Astrocyte (in vitro differentiated cells and primary cell): ENCODE measurements around the gene EIF5A2. TPM values are rescaled to one million over a fixed set of nuclear protein-coding genes. Genes with fewer than 3 reads are reported as not detected.

Source experiments
- DNase-seq: peaks from one replicate; pipeline ENCODE4 v3.0.0-alpha.2; 2010; ENCODE audit warnings: low read depth
- FAIRE-seq: peaks from 2 replicates; lab custom pipeline; 2011; peaks lifted over from hg19 to GRCh38; lab: Jason Lieb, UNC
- H2AFZ ChIP-seq: 2 replicates; pipeline ENCODE4 v1.6.0; 2012; ENCODE audit warnings: low read depth, low read length, inconsistent platforms
- H3K27ac ChIP-seq: 2 replicates; pipeline ENCODE4 v1.5.1; 2011; ENCODE audit warnings: low read depth, low read length, inconsistent platforms
- H3K27me3 ChIP-seq: 2 replicates; pipeline ENCODE4 v1.6.0; 2011; ENCODE audit warnings: low read length, inconsistent platforms; ENCODE audit not compliant: insufficient read depth
- H3K36me3 ChIP-seq: 2 replicates; pipeline ENCODE4 v1.5.1; 2011; ENCODE audit warnings: low read length, inconsistent platforms; ENCODE audit not compliant: insufficient read depth
- H3K4me1 ChIP-seq: 2 replicates; pipeline ENCODE4 v1.5.1; 2011; ENCODE audit warnings: low read length, inconsistent platforms; ENCODE audit not compliant: insufficient read depth
- H3K4me2 ChIP-seq: 2 replicates; pipeline ENCODE4 v1.6.0; 2012; ENCODE audit warnings: low read length, inconsistent platforms
- H3K4me3 ChIP-seq: 2 replicates; pipeline ENCODE4 v1.5.1; 2011; ENCODE audit warnings: low read depth, mild to moderate bottlenecking, low read length, inconsistent platforms; ENCODE audit not compliant: insufficient read depth
- H3K79me2 ChIP-seq: 2 replicates; pipeline ENCODE4 v1.6.0; 2012; ENCODE audit warnings: mild to moderate bottlenecking, low read length, inconsistent platforms; ENCODE audit not compliant: insufficient read depth
- H3K9ac ChIP-seq: 2 replicates; pipeline ENCODE4 v1.6.0; 2012; ENCODE audit warnings: mild to moderate bottlenecking, low read length, inconsistent platforms
- H3K9me3 ChIP-seq: 2 replicates; pipeline ENCODE4 v1.5.1; 2012; ENCODE audit warnings: low read depth, mild to moderate bottlenecking, low read length, inconsistent platforms; ENCODE audit not compliant: insufficient read depth
- H4K20me1 ChIP-seq: 2 replicates; pipeline ENCODE4 v1.6.0; 2012; ENCODE audit warnings: low read length, inconsistent platforms; ENCODE audit not compliant: insufficient read depth
- H3K27ac Mint-ChIP-seq: one replicate; pipeline ENCODE4 v1.8.0; 2021; ENCODE audit warnings: mild to moderate bottlenecking, mixed read lengths; ENCODE audit not compliant: unreplicated experiment
- H3K27me3 Mint-ChIP-seq: one replicate; pipeline ENCODE4 v1.8.0; 2021; ENCODE audit warnings: low read depth, mixed read lengths; ENCODE audit not compliant: unreplicated experiment
- H3K36me3 Mint-ChIP-seq: one replicate; pipeline ENCODE4 v1.8.0; 2021; ENCODE audit warnings: low read depth, mixed read lengths; ENCODE audit not compliant: unreplicated experiment
- H3K4me1 Mint-ChIP-seq: one replicate; pipeline ENCODE4 v1.8.0; 2021; ENCODE audit warnings: low read depth, mixed read lengths; ENCODE audit not compliant: unreplicated experiment
- H3K4me3 Mint-ChIP-seq: one replicate; pipeline ENCODE4 v1.8.0; 2021; ENCODE audit warnings: mild to moderate bottlenecking, moderate library complexity, mixed read lengths; ENCODE audit not compliant: unreplicated experiment
- H3K9me3 Mint-ChIP-seq: one replicate; pipeline ENCODE4 v1.8.0; 2021; ENCODE audit warnings: mild to moderate bottlenecking, mixed read lengths; ENCODE audit not compliant: unreplicated experiment
- EZH2 ChIP-seq: IDR thresholded peaks from 2 replicates; pipeline ENCODE4 v1.6.1; 2012; ENCODE audit warnings: mild to moderate bottlenecking, low read length, inconsistent platforms; ENCODE audit not compliant: insufficient read depth
- total RNA-seq: library from RNA; stranded (reverse); gene quantifications from 2 replicates; pipeline ENCODE4 v1.2.1, GENCODE V29; 2021
- TF ChIP-seq, protein P1 (sequence below): IDR thresholded peaks from 2 replicates; pipeline ENCODE4 v1.5.1; 2011; ENCODE audit warnings: low read depth, mild to moderate bottlenecking, inconsistent platforms, low read length, moderate library complexity; ENCODE audit not compliant: insufficient read depth

The EIF5A2 gene
- total RNA-seq, 1 donor from 2014 or later: 18.6 TPM

- H3K27ac Mint-ChIP-seq: no peak overlapping the region
- Histone ChIP-seq H3K27me3 (no peaks in the 10 kb centered on the region), H3K27ac (no peak overlapping the region), H4K20me1 (no peaks in the 10 kb centered on the region), H3K36me3 (no peaks in the 10 kb centered on the region), H3K79me2 (no peaks in the 10 kb centered on the region), H3K9ac (no peak overlapping the region), H3K9me3 (peaks cover 5% of the 10 kb centered on the region), H3K4me1 (no peaks in the 10 kb centered on the region), H3K4me2 (no peak overlapping the region), H2AFZ (no peak overlapping the region), H3K4me3 (no peak overlapping the region)
- TF ChIP-seq EZH2: no peak
- TF ChIP-seq, protein P1, sequence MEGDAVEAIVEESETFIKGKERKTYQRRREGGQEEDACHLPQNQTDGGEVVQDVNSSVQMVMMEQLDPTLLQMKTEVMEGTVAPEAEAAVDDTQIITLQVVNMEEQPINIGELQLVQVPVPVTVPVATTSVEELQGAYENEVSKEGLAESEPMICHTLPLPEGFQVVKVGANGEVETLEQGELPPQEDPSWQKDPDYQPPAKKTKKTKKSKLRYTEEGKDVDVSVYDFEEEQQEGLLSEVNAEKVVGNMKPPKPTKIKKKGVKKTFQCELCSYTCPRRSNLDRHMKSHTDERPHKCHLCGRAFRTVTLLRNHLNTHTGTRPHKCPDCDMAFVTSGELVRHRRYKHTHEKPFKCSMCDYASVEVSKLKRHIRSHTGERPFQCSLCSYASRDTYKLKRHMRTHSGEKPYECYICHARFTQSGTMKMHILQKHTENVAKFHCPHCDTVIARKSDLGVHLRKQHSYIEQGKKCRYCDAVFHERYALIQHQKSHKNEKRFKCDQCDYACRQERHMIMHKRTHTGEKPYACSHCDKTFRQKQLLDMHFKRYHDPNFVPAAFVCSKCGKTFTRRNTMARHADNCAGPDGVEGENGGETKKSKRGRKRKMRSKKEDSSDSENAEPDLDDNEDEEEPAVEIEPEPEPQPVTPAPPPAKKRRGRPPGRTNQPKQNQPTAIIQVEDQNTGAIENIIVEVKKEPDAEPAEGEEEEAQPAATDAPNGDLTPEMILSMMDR: no peak
- FAIRE-seq: no peak
- H3K36me3 Mint-ChIP-seq: no peaks in the 10 kb centered on the region
- no peaks in the 10 kb centered on the region for H3K4me1 Mint-ChIP-seq
- peaks cover 5% of the 10 kb centered on the region for H3K9me3 Mint-ChIP-seq
- DNase-seq: no peak
- H3K27me3 Mint-ChIP-seq: no peaks in the 10 kb centered on the region
- no peak overlapping the region for H3K4me3 Mint-ChIP-seq
Observed at GRCh38 chr3:170914212-170914611, 5.8 kb upstream of the EIF5A2 start.

GRCh38 chr3:170911051-170911450, 2.6 kb upstream of the EIF5A2 start:
- DNase-seq: no peak
- FAIRE-seq: no peak
- Mint-ChIP-seq H3K9me3 (peaks cover 2% of the 10 kb centered on the region), H3K4me3 (no peak overlapping the region), H3K27ac (no peak overlapping the region), H3K4me1 (peaks cover 2% of the 10 kb centered on the region), H3K36me3 (no peaks in the 10 kb centered on the region), H3K27me3 (no peaks in the 10 kb centered on the region)
- TF ChIP-seq, protein P1: no peak
- TF ChIP-seq EZH2: no peak
- Histone ChIP-seq H3K27me3 (no peaks in the 10 kb centered on the region), H3K4me1 (peaks cover 7% of the 10 kb centered on the region), H3K27ac (no peak overlapping the region), H3K79me2 (peaks cover 8% of the 10 kb centered on the region), H4K20me1 (no peaks in the 10 kb centered on the region), H3K36me3 (no peaks in the 10 kb centered on the region), H3K4me3 (no peak overlapping the region), H3K4me2 (no peak overlapping the region), H3K9me3 (peaks cover 11% of the 10 kb centered on the region), H2AFZ (no peak overlapping the region), H3K9ac (no peak overlapping the region)

DNA sequence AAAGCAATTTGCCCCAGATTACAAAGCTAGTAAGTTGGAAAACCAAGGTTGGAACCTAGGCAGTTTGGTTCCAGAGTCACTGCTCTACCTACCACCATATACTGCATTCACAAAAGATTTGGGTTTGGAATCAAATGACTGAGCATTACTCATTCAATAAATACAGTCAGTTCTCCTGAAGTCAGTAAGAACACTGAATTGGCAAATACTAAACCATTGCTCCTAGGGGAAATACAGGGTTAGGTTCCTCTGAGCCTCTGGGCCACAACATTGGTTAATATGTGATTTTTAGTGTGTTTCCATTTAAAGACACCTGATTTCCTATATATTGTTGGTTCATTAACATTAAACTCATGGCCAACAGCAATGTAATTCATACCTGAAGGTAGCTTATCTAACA, 2.1 kb upstream of the EIF5A2 start:
- H3K4me3 ChIP-seq: no peak overlapping the region
- H3K9me3 Mint-ChIP-seq: peaks cover 2% of the 10 kb centered on the region
- DNase-seq: no peak
- H3K36me3 Mint-ChIP-seq: no peaks in the 10 kb centered on the region
- H3K27me3 ChIP-seq: no peaks in the 10 kb centered on the region
- peaks cover 2% of the 10 kb centered on the region for H3K4me1 Mint-ChIP-seq
- H3K27me3 Mint-ChIP-seq: no peaks in the 10 kb centered on the region
- H3K4me3 Mint-ChIP-seq: no peak overlapping the region
- H3K9me3 ChIP-seq: peaks cover 11% of the 10 kb centered on the region
- H3K27ac Mint-ChIP-seq: no peak overlapping the region
- H4K20me1 ChIP-seq: no peaks in the 10 kb centered on the region
- no peak for FAIRE-seq
- no peak overlapping the region for H3K4me2 ChIP-seq
- no peaks in the 10 kb centered on the region for H3K36me3 ChIP-seq
- peaks cover 7% of the 10 kb centered on the region for H3K4me1 ChIP-seq
- no peak overlapping the region for H2AFZ ChIP-seq
- H3K79me2 ChIP-seq: peaks cover 11% of the 10 kb centered on the region
- TF ChIP-seq, protein P1: no peak
- TF ChIP-seq EZH2: no peak
- H3K27ac ChIP-seq: no peak overlapping the region
- no peak overlapping the region for H3K9ac ChIP-seq
